Medulla oblongata (tissue), 1 donor: Measurements from ENCODE around the gene OR2J2.
"Not testable (repeated sequence)": the region's sequence is repeated elsewhere in the genome, so short reads cannot be mapped to it uniquely, and the experiment has no call there.

Experiments used
- DNase-seq: peaks from one replicate; pipeline ENCODE4 v3.0.0-alpha.2; 2015; ENCODE audit errors: extremely low spot score

OR2J2 gene

DNA sequence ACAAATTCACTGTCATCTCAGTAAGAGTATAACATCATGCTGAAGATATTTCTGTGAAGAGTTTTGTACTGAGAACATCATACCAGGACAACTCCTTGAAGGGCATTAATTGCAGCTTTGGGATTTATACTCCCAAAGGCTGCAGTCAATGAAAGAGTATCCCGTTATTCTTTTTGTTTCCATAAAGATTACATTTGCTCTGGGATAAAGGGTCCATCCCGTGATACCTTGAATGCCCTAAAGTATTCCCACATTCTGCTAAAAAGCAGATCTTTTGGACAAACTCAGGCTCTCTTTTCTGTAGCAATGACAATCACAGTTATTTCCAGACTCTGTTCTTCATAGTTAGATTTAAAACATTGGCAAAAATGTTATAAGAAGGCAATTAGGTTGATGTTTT lies at the start of gene OR2J2:
Gene OR2J2 (plus strand): TSS at position 301 of the 400 bp plus-strand sequence. CDS start 2,729 bp downstream, outside the sequence.
- not testable (repeated sequence) for DNase-seq

DNA sequence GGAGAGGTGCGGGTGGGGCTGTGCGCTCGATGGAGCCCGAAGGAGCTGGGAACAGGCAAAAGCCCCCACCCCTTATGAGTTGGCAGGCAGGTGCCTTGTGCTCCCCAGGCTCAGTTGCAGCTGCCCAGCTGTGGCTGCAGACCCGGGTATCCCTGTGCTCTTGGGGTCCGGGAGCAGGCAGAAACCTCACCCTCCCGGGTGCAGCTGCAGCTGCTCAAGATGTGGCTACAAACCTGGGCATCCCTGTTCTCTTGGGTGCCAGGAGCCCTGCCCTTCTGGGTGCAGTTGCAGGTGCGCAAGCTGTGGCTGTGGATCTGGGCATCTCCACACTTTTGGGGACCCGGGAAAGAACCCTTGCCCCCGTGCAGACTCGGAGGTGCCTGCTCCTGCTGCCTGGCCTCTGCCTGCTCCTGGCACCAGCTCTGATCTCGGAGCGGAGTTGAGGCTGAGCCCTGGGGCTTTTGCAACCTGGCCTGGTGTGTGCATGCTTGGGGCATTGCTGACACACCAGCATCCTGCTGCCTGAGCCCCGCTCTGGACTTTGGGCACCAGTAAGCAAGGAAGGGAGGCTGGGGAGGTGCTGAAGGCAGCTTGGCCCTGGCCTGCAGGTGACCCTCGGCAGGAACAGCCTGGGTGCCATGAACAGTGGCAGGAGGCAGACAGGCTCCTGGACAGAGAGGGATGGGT lies 41.2 kb upstream of the OR2J2 start:
- no peak for DNase-seq

DNA sequence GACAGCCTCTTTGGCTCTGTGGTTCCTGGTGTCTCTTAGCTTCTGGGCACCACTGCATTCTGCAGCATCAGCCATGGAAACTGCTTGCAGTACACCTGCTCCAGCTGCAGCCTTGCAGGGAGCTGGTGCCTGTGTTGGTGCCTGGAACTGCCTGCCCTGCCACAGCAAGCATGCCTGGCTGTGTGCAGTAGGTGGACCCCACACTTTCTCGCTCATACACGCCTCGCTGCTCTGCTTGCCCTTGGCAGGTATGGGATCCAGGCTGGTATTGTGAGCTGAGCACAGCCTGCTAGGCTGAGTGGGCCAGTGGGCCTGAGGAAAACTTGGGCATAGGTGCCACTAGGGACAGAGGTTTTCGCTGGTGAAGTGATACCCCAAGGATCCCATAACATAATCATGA lies 40.1 kb upstream of the OR2J2 start:
- no peak for DNase-seq

DNA sequence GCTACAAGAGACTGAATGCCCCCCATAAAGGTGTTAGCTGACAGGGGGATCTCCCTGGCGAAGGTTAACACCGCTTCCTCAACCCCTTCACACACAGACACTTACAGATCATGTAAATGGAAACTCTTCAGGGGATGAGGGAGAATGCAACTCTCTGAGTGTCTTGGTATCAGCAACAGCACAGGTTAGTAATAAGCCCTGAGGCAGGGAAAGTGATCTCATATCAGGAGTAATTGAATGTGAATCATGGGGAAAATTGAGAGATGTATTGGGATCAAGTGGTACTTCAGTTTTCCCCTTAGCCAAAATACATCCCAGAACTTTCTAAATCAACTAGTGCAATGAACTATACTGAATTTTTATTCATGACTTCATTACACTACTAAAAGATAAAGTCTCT lies 39.0 kb upstream of the OR2J2 start:
- no peak for DNase-seq

DNA sequence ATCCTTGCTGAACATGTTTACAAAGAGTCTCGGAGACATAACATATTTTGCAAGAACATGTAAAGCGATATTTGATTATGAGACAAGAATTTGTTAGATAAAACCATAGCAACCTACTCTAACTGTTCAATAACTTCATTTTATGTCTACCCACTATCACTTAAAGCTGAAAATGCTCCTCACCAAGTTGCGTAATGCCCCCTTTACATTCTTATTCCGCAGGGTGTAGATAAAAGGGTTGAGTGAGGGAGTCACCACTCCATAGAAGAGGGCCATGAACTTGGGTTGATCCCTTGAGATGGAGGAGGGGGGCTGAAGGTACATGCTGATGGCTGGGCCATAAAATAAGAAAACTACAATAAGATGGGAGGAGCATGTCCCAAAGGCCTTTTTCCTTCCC lies 33.0 kb upstream of the OR2J2 start:
- DNase-seq, result no peak

DNA sequence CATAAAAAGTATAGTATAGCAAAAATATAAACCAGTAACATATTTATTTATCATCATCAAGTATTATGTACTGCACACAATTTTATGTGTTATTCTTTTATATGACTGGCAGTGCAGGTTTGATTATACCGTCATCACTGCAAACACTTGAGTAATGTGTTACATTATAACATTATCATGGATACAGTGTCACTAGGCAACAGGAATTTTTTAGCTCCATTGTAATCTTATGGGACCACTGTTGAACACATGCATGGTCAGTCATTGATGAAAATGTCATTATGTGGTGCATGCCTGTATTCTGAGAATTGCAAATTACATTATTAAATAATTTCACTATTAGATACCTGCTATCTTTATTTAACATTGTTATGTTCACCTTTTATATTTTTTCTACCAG lies 29.1 kb upstream of the OR2J2 start:
- no peak for DNase-seq

DNA sequence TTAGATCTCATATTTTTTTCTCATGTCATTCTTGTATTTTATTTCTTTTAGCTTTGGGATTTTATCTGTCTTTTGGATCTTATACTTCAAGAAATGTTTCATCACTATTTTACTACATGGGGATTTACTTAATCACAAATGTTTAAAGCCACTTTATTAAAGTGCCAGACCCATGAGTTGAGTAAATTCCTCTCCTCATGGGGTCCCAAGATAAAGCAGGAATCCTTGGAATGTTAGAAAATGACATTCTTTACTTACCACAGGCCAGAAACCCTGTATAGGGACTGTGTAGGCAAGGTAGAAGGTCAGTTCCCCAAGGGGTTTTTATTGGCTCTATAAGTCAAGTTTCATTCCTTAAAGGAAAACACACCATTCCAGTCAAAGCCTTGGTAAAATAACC lies 28.4 kb upstream of the OR2J2 start:
- DNase-seq, result no peak

DNA sequence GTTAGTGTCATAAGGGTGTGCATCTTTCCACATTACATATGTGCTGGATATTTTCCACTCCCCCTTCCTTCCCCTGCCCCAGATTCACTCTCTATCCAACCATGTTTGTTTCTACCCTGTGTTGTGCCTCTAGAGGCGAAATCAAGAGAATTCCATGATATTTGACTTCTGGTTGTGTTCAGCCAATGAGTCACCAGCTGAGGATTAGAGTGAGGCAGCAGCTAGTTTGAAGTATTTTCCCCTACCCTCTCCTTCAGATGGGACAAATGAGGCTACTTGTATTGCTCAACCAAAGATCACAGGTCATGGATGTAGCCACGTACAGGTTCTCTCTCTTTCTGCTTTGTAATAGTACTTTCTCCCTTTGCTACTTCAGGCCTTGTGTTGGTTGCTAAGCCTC lies 24.5 kb upstream of the OR2J2 start:
- DNase-seq, result no peak

DNA sequence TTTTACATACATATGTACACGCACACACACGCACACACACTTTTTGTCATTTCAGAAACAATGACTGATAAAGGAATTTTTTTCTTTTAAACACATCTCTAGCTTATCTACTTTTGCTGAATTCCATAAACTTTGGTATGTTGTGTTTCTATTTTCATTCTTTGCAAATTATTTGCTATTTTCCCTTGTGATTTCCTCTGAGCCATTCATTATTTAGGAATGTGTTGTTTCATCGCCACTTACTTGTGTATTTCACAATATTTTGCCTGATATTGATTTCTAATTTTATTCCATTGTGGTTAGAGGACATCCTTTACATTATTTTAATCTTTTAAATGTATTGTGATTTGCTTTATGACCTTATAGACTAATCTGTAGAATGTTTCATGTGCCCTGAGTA lies 23.6 kb upstream of the OR2J2 start:
- no peak for DNase-seq

DNA sequence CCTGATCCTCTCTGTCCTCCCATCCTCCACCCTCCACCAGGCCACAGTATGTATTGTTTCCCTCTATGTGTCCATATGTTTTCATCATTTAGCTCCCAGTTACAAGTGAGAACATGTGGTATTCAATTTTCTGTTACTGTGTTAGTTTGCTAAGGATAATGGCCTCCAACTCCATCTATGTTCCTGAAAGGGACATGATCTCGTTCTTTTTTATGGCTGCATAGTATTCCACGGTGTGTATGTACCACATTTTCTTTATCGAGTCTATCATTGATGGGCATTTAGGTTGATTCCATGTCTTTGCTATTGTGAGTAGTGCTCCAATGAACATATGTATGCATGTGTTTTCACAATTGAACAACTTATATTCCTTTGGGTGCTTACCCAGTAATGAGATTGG lies 21.3 kb upstream of the OR2J2 start:
- not testable (repeated sequence) for DNase-seq

DNA sequence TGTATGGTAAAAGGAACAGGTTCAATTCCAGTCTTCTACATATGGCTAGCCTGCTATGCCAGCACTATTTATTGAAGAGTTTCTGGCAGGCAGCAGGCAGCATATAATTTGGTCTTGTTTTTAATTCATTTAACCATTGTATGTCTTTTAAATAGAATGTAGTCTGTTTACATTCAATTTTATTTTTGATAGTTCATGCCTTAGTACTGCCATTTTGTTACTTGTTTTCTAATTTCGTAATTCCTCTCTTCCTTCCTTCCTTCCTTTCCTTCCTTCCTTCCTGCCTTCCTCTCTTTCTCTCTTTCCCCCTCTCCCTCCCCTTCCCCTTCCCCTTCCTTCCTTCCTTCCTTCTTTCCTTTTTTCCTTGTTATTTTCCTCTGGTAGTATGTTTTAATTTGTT lies 17.6 kb upstream of the OR2J2 start:
- DNase-seq, result no peak

DNA sequence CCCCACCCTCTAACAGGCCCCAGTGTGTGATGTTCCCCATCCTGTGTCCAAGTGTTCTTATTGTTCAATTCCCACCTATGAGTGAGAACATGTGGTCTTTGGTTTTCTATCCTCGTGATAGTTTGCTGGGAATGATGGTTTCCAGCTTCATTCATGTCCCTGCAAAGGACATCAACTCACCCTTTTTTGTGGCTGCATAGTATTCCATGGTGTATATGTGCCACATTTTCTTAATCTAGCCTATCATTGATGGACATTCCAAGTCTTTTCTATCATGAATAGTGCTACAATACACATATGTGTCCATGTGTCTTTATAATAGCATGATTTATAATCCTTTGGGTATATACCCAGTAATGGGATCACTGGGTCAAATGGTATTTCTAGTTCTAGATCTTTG lies 15.5 kb upstream of the OR2J2 start:
- not testable (repeated sequence) for DNase-seq

DNA sequence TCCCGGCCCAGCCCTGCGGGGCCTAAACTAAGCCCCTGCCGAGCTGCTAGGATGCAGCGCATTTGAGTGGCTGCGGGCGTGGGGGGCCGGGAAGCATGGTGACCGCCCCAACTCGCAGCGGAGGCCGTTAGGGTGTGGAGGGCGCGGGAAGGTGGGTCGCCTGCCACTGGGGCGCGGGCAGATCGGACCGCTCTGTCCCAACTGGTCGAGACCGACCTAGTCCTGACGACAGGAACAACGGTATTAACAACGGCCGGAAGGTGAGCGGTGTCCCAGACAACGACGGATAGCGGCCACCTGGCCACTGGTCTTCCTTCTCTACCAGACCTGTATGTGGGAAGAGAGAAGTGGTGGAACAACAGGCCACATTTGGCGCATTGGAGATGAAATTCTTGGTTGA lies 10.8 kb upstream of the OR2J2 start:
- not testable (repeated sequence) for DNase-seq

DNA sequence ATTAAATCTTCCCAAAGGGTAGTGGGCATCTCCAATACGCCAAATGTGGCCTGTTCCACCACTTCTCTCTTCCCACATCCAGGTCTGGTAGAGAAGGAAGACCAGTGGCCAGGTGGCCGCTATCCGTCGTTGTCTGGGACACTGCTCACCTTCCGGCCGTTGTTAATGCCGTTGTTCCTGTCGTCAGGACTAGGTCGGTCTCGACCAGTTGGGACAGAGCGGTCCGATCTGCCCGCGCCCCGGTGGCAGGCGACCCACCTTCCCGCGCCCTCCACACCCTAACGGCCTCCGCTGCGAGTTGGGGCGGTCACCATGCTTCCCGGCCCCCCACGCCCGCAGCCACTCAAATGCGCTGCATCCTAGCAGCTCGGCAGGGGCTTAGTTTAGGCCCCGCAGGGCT lies 5.1 kb upstream of the OR2J2 start:
- not testable (repeated sequence) for DNase-seq

DNA sequence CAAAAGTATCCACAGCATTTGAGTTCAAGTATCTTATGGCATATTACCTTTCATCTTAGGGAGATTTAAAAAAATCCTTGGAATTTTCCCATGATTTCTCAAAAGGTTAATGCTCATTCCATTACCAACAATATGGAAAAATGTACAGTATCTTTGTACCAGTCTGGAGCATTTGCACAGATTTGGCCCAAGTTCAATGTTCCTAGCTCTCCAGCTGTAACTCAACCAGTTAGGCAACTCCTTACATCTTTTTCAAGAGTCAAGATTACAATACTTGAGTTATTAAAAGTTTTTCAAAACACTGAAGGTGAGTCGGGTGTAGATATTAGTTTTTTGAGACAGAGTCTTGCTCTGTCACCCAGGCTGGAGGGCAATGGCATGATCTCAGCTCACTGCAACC lies 1.0 kb downstream of the OR2J2 start:
- DNase-seq, result no peak

DNA sequence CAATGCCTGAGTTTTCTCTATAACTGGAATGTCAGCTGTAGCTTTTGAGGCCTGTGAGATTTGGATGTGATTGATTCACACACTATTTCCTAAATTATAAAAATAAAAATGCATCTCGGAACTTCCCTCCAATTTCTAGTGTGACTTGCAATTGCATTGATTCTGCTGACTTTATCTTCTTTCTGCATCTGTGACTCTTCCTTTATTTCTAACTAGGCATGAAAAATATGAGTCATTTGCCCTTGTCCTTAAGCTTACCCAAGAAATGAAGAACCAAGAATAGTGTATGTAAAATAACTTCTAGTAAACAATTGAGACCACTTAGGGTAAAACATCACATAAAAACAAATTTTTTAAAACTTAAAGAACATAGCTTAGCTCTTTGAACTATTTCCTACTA lies 12.9 kb downstream of the OR2J2 start:
- no peak for DNase-seq

DNA sequence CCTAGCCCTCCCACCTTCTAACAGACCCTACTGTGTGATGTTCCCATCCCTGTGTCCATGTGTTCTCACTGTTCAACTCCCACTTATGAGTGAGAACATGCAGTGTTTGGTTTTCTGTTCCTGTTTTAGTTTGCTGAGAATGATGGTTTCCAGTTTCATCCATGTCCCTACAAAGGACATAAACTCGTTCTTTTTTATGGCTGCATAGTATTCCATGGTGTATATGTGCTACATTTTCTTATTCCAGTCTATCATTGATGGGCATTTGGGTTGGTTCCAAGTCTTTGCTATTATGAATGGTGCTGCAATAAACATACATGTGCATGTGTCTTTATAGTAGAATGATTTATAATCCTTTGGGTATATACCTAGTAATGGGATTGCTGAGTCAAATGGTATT lies 18.0 kb downstream of the OR2J2 start:
- not testable (repeated sequence) for DNase-seq

DNA sequence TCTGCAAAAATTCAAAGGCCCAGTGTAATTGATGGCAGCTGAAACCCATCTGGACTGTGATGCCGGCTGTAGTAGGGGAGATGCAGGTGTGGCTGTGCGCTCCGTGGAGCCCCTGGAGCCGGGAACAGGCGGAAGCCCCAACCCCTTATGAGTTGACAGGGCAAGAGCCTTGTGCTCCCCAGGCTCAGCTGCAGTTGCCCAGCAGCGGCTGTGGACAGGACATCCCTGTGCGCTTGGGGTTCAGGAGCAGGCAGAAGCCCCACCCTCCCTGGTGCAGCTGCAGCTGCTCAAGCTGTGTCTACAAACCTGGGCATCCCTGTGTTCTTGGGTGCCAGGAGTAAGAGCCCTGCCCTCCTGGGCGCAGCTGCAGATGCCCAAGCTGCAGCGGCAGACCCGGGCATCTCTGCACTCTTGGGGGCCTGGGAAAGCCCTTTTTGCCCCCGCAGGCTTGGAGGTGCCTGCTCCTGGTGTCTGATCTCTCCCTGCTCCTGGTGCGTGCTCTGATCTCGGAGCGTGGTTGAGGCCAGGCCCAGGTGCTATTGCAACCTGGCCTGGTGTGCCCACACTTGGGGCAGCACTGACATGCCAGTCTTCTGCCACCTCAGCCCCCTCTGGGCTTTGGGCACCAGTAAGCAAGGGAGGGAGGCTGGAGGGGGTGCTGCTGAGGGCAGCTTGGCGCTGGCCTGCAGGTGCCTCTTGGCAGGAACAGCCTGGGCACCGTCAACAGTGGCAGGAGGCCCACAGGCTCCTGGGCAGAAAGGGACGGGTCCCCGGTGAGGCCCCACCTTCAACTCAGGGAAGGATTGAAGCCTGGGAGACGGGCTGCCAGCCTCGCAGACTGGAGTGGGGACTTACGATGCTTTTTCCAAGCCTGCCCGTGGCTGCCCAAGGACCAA lies 30.3 kb downstream of the OR2J2 start:
- DNase-seq, result no peak

DNA sequence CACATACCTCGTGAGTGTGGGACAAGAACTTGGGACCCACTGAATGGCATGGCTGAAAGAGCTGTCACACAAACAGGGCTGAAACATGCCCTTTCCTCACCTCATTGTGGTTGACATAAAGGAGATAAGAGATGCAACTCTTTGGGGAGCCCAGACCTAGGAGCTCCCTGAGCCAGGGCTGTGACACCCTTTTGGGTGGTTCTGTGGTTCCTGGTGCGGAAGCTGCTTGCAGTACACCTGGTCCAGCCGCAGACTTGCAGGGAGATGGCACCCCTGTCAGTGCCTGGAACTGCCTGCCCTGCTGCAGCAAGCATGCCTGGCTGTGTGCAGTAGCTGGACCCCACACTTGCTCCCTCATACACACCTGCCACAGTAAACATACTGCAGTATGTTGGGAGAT lies 31.3 kb downstream of the OR2J2 start:
- DNase-seq, result no peak

DNA sequence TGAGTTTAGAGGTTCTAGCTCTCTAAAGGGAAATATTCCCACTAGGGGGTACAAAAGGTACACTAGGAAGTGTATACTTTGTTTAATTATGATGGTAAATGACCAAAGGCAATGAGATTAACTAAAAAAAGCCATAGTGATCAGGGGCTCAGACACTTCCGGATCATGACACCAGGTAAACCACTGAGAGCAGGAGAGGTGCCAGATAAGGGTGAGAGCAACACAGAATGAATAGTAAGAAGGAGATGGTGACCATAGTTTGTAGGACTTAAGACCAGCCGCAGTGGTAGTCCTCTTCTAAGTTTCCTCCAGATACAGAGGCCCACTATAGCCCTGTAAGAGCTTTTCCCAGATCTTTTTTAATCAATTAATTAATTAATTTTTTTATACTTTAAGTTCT lies 40.8 kb downstream of the OR2J2 start:
- DNase-seq, result no peak

DNA sequence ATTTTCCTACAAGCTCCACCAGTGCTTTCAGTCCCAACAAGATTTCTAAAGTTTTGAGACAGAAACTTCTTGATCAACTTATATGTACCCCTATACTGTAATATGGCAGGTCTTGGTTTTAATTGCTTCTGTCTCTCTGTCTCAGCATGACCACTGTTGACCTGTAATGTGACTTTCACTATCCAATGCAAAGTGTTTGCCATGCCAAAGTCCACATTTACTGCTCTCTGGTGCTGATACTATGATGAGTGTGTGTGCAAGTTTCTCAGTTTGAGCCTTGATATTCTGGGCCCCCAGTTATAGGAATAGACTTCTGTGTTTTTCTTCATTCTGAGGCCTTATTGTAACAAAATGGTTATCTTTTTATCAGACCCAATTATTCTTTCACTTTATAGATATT lies 45.8 kb downstream of the OR2J2 start:
- DNase-seq, result no peak

DNA sequence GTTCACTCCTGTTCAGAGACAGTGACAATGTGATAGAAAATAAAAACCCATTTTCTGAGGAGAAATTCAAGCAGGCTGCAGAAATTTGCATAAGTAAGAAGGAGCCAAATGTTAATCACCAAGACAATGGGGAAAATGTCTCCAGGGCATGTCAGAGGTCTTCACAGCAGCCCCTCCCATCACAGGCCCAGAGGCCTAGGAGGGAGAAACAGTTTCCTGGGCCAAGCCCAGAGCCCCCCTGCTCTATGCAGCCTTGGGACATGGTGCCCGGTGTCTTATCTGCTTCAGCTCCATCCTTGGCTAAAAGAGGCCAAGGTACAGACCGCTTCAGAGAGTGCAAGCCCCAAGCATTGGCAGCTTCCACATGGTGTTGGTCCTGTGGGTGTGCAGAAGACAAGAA lies 46.5 kb downstream of the OR2J2 start:
- not testable (repeated sequence) for DNase-seq

DNA sequence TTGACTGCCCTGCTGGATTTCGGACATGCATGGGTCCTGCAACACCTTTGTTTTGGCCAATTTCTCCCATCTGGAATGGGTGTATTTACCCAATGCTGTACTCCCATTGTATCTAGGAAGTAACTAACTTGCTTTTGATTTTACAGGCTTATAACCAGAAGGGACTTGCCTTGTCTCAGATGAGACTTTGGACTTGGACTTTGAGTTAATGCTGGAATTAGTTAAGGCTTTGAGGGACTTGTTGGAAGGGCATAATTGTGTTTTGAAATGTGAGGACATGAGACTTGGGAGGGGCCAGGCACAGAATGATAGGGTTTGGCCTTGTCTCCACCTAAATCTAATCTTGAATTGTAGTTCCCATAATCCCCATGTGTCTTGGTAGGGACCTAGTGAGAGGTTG lies 47.3 kb downstream of the OR2J2 start:
- not testable (repeated sequence) for DNase-seq
